NCI-H1417 (cell line): ENCODE results near the gene RBX1.
"Not testable (repeated sequence)": the region's sequence is repeated elsewhere in the genome, so short reads cannot be mapped to it uniquely, and the experiment has no call there.

Experiments used
- DNase-seq, 3 experiments: peaks; one replicate each; lab custom pipeline; 2025; lab: John Stamatoyannopoulos, UW

Gene RBX1

DNA sequence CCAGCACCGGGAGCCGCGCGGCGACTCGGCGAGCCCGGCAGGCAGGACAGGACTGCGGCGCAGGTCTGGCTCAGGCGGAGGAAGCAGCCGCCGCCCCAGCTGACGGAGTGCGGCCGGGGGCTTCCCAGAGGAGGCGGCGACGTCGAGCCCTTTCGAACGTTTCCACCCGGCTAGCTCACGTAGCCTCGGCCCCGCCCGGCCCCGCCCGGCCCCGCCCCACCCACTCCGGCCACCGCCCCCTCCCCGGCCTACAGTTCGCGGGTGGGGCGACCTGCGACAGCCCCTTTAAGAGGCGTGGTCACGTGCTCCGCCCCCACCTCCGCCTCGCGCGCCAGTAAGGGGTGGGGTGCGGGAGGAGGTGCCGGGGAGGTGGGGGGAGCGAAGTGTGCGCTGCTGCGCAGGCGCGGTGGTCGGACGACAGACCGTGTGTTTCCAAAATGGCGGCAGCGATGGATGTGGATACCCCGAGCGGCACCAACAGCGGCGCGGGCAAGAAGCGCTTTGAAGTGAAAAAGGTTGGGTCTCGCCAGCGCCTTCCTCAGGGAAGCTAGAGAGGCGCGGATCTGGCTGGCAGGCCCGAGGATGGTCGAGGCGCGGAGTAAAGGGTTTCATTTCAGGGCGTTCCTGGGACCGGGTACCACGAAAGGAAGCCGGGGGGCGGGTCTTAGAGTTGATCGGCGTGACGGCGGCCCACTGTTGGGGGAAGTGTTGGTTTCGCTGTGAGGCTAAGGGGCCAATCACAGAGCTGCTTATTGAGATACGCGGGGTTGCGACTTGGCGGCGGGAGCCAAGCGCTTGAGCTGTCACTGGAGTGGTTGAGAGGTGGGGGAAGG, at the start of gene RBX1:
Gene RBX1 (plus strand): TSS at position 417 of the 833 bp plus-strand sequence. CDS start 21 bp downstream, at position 438.
- peak; percentile 92 to 97 (median 94) for DNase-seq

- DNase-seq: no peak
Measured at GRCh38 chr22:40904101-40904500, 47.1 kb upstream of the RBX1 start.

DNA sequence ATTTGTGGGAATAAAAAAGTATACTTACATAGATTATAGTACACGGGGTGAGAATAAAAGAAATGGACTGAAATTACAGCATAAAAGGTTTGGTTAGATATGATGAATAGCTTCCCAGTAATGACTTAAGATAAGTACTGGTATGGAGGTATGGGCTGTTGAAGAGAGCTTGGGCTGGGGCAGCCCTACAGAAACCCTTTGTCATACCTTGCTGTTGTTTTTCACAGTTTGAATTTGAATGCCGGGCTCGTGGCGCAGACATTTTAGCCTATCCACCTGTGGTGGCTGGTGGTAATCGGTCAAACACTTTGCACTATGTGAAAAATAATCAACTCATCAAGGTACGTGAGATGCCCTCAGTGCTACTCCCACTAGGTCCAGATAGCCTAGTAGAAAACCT, 42.3 kb upstream of the RBX1 start:
- no peak for DNase-seq

GRCh38 chr22:40911772-40912171, 39.4 kb upstream of the RBX1 start:
- no peak for DNase-seq

- not testable (repeated sequence) for DNase-seq
Measured at GRCh38 chr22:40912987-40913386, 38.2 kb upstream of the RBX1 start.

DNA sequence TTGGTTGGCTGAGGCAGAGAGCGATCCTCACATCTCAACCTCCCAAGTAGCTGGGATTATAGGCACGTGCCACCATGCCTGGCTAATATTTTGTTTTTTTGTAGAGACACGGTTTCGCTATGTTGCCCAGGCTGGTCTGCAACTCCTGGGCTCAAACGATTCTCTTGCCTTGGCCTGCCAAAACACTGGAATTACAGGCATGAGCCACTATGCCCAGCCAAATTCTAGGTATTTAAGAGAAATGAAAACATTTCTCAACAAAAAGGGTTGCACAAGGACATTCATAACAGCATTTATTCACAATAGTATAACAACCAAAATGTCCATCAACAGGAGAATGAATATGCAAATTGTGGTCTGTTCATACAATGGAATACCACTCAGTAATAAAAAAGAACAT, 31.7 kb upstream of the RBX1 start:
- DNase-seq: no peak

GRCh38 chr22:40920526-40920925, 30.7 kb upstream of the RBX1 start:
- DNase-seq: no peak

GRCh38 chr22:40922484-40923303, 28.5 kb upstream of the RBX1 start:
- DNase-seq: peak in 2 of 3 experiments; percentile 40 to 68

- no peak for DNase-seq
Measured at GRCh38 chr22:40928657-40929056, 22.5 kb upstream of the RBX1 start.

GRCh38 chr22:40932396-40932795, 18.8 kb upstream of the RBX1 start:
- DNase-seq: no peak

DNA sequence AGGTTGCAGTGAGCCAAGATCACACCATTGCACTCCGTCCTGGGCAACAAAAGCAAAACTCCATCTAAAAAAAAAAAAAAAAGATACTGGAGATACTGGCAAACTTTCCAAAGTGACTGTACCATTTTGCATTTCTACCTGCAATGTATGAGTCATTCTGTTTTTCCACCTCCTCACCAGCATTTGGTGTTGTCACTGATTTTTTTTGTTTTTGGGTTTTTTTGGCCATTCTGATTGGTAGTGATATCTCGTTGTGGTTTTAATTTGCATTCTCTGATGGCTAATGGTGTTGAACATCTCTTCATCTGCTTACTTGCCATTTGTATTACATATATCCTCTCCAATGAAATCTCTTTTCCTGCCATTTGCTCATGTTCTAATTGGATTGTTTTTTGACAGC, 12.0 kb upstream of the RBX1 start:
- DNase-seq: no peak

DNA sequence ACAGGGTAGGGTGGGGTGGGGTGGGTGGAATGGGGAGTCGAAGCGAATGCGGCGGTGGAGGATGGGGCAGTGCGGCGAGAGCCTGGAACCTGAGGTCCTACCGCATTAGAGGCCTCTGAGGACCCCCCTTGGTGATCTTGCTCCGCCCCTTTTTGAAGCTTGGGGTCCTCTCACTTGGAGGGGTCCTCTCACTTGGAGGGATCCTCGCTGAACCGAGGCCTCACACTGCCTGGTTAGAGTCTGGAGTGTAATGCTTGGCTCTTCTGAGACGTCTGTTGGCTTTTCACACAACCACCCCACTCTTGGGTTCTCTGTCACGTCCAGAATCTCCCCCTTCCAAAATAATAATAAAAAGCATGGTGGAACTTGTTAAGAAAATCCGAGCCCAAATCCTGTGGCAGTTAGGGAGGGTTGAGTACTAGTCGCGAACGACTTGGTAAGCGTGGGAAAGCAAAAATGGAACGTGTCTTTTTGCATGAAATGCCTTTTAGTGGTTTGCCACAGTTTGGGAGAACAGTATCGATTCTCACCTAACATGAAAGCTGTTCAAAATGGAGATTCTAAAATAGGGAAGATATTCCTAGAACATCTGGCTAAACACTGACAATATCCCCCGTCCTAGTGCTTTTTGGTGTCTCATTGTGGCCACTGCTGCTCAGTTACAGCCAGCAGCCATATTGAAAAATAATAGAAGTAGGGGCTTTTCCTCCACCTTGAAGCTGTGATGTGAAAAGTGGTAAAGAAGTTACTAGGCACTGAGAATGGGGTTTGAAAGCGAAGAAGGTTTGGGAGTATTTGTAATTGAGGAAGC, 822 bp downstream of the RBX1 start:
- DNase-seq: peak in 1 of 3 experiments; percentile 59

GRCh38 chr22:40953471-40953870, 2.3 kb downstream of the RBX1 start:
- DNase-seq: no peak

DNA sequence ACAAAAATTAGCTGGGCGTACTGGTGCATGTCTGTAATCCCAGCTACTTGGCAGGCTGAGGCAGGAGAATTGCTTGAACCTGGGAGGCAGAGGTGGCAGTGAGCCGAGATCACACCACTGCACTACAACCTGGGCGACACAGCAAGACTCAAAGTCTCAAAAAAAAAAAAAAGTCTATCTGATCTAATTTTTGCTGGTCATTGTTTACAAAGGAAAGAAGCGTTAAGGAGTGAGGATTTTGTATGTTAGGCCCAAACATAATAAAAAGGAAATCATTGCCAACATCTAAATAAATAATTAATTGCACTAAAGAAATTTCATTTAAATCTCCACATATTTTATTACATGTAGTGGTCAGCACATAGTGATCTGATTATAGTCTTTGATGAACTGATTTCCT, 2.9 kb downstream of the RBX1 start:
- DNase-seq: no peak

DNA sequence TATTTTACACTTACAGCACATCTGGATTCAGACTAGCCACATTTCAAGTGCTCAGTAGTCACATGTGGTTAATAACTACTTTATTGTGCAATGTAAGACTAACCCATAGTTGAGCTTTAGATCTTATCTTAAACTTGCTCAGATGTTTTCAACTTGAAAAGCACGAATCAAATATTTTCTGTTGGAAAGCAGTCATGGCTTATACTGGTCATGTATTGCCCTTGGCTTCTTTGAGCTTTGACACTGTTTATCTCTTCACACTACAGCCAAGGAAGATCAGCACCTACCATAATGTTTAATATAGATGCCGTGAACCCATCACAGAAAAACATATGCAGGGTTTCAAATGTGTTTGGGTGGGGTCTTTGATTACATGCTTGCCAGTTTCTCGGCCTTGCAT, 4.4 kb downstream of the RBX1 start:
- DNase-seq: no peak

DNA sequence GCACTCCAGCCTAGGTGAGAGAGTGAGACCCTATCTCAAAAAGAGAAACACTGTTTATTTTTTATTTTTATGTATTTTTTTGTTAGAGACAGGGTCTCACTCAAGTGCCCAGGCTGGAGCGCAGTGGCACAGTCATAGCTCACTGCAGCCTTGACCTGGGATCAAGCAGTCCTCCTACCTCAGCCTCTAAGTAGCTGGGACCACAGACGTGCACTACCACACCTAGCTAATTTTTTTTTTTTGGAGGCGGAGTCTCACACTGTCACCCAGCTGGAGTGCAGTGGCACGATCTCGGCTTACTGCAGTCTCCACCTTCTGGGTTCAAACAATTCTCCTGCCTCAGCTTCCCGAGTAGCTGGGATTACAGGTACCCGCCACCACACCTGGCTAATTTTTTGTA, 6.4 kb downstream of the RBX1 start:
- no peak for DNase-seq

DNA sequence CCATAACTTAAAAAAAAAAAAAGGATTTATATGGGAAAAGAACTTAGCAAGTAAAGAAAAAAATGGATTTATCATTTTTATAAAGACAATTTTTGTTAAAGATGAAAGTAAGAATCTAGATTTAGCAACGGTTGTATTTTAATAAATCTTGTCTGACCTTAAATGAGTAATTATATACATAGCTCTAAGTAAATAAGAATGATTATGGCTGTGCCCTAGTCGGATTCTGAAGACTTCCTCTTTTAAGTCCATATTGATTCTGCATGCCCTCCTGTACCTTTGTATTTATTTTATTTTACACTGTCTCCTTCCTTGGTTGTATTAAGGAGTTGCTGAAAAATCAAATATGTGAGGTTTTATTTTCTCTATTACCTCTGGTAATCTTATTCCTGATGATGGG, 7.1 kb downstream of the RBX1 start:
- DNase-seq: no peak

GRCh38 chr22:40960145-40960544, 9.0 kb downstream of the RBX1 start:
- DNase-seq: peak in 2 of 3 experiments; percentile 2 to 19

DNA sequence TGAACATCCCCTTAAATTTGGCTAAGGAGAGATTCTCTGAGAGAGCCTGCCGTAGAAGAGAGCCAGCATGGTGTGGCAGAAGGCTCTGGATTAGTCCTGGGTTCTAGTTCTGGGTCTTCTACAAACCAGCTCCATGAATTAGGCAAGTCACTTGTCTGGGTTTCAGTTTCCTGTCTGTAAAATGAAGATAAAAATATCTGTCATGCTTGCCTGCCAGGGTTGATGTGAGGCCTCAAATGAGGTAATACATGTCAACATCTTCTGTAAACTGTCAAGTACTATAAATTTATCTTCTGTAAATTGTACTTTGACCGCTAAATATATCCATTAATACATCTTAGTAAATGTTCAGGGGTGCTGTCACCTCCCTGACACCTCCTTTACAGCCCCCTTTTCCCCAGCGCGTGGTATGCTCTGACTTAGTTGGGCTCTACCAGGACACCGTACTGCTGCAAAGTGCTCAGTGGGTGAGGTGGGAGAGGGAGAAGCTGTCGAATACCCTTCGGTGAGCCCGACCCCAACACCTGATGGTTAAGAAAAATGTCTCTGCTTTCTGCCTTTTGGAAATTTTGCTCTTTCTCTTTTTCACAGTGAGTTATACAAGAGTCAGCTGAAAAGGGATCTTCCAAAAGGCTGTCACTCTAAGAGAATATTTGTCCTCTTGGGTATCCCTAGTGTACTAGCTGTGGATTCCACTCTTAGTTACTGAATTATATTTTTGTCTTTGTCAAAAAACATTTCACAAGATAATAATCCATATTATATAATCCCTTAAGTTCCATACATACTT, 15.0 kb downstream of the RBX1 start:
- DNase-seq: no peak

GRCh38 chr22:40966726-40967085, 15.5 kb downstream of the RBX1 start:
- no peak for DNase-seq

- no peak for DNase-seq
Measured at GRCh38 chr22:40967111-40967760, 16.1 kb downstream of the RBX1 start.
